Natural killer cell (primary cell): ENCODE results near the gene CPLX4. TPM values are rescaled to one million over a fixed set of nuclear protein-coding genes. Genes with fewer than 3 reads are reported as not detected.

Experiments used
- ATAC-seq, 3 donors: fragments of 150-1000 bp in 2 of 3; fragments of 200-7000 bp in 1 of 3; cut with Tn5 transposase; 1 replicate in 1 of 3; 2 replicates in 2 of 3; pipeline ENCODE4 v1.10.0; 2021; ENCODE audit warnings: mild to moderate bottlenecking in 2 of 3, moderate library complexity in 2 of 3
- DNase-seq, 2 donors: peaks; one replicate each; pipeline versions ENCODE4 v3.0.0 to v3.0.0-alpha.2; 2013 to 2021; ENCODE audit warnings: mixed read lengths in 1 of 2
- H3K27ac ChIP-seq: one replicate; pipeline ENCODE4 v1.5.1; 2013; ENCODE audit warnings: mild to moderate bottlenecking, low read length
- H3K27me3 ChIP-seq: one replicate; pipeline ENCODE4 v1.6.1; 2013; ENCODE audit warnings: low read length; ENCODE audit not compliant: control insufficient read depth, insufficient read depth
- H3K36me3 ChIP-seq: one replicate; pipeline ENCODE4 v1.6.1; 2013; ENCODE audit warnings: low read length; ENCODE audit not compliant: control insufficient read depth, insufficient read depth
- H3K4me1 ChIP-seq: one replicate; pipeline ENCODE4 v1.6.1; 2013; ENCODE audit warnings: low read length; ENCODE audit not compliant: control insufficient read depth, insufficient read depth
- H3K4me3 ChIP-seq: one replicate; pipeline ENCODE4 v1.5.1; 2013; ENCODE audit warnings: low read length
- H3K9me3 ChIP-seq: one replicate; pipeline ENCODE4 v1.6.1; 2013; ENCODE audit warnings: low read length; ENCODE audit not compliant: control insufficient read depth, insufficient read depth
- H3K27ac Mint-ChIP-seq, 2 donors: one replicate each; pipeline ENCODE4 v1.8.0; 2022; ENCODE audit warnings: mild to moderate bottlenecking in 2 of 2, mixed read lengths in 2 of 2, moderate library complexity in 1 of 2
- H3K27me3 Mint-ChIP-seq, 2 donors: one replicate each; pipeline ENCODE4 v1.8.0; 2022; ENCODE audit warnings: low read depth in 2 of 2, mixed read lengths in 2 of 2
- H3K36me3 Mint-ChIP-seq: one replicate; pipeline ENCODE4 v1.8.0; 2022; ENCODE audit warnings: mixed read lengths
- H3K4me1 Mint-ChIP-seq, 2 donors: one replicate each; pipeline ENCODE4 v1.8.0; 2022; ENCODE audit warnings: mixed read lengths in 2 of 2
- H3K4me3 Mint-ChIP-seq: one replicate; pipeline ENCODE4 v1.8.0; 2022; ENCODE audit warnings: mild to moderate bottlenecking, moderate library complexity, mixed read lengths
- H3K9me3 Mint-ChIP-seq, 2 donors: one replicate each; pipeline ENCODE4 v1.8.0; 2022; ENCODE audit warnings: mixed read lengths in 2 of 2
- WGBS: methylation state at CpG from one replicate; pipeline ENCODE4 v1.1.7; 2013; ENCODE audit warnings: missing lambda C conversion rate; ENCODE audit not compliant: insufficient coverage; 5-methylcytosine and 5-hydroxymethylcytosine counted together
- intact Hi-C: fragments of 100-400 bp; cut with micrococcal nuclease; formaldehyde crosslinking; loops from one replicate; pipeline ENCODE4 v1.14.2; 2022
- total RNA-seq, 4 donors: library from RNA; stranded (reverse); fragments of 120-200 nt in 1 of 4; gene quantifications; one replicate each; pipeline versions ENCODE4 v1.2.3 to v1.2.4, GENCODE V29; 2013 to 2022
- TF ChIP-seq, protein P1 (sequence below): fragments of 200-600 bp; IDR thresholded peaks from one replicate; pipeline ENCODE4 v1.8.0; 2022; ENCODE audit warnings: antibody characterized with exemption

The CPLX4 gene
- total RNA-seq, 3 donors from 2014 or later (not counting 1 experiment from before 2014, with no cell fraction given) = not detected

DNA sequence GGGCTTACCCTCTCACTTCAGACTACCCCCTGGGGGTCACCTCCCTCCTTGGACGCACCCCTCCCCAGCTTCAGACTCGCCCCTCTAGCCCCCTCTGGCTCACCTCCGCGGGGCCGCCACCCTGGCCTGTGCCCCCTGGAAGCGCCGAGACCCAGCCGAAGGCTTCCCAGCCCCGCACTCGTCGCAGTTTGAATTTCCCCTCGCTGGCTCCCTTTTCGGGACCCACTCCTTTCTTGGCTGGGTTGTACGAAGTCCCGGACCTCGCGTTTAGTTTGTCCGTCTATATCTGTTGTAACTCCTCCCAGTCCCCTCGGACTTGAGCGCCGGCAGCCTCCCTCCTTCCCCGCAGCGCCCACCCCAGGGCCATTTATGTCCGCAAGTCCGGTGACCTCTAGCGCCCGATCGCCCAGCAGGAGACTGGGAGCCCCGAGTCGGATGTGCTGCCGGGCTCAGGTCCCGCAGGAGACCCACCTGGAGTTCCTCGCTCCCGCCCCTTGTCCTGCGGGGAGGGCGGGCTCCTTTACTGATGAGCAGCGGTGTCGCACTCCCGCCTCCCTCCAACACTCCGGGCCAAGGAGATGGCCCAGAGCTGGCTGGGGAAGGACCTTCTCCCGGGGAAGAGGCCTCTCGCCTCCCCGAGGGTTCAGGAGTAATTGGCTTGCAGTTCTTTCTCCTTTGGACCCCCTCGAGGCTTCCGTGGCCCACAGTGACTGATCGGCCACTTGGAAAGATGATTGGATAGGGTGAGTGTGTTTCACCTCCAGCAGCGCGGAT is 44.5 kb downstream of the CPLX4 start:
- ATAC-seq = no peak
- H3K4me3 Mint-ChIP-seq = peak overlapping the region; percentile 21
- no peaks in the 10 kb centered on the region for H3K36me3 ChIP-seq
- no peak for DNase-seq
- H3K36me3 Mint-ChIP-seq = no peaks in the 10 kb centered on the region
- 8% methylated on average over 48 of the region's 48 CpGs for WGBS
- H3K27ac ChIP-seq = no peak overlapping the region
- H3K9me3 ChIP-seq = no peaks in the 10 kb centered on the region
- no peaks in the 10 kb centered on the region for H3K9me3 Mint-ChIP-seq
- peaks cover 68 to 75% of the 10 kb centered on the region in 2 donors for H3K27me3 Mint-ChIP-seq
- peaks cover 6 to 15% of the 10 kb centered on the region in 2 donors for H3K4me1 Mint-ChIP-seq
- intact Hi-C loops = no loop called here
- peaks cover 11% of the 10 kb centered on the region for H3K4me1 ChIP-seq
- TF ChIP-seq, protein P1, sequence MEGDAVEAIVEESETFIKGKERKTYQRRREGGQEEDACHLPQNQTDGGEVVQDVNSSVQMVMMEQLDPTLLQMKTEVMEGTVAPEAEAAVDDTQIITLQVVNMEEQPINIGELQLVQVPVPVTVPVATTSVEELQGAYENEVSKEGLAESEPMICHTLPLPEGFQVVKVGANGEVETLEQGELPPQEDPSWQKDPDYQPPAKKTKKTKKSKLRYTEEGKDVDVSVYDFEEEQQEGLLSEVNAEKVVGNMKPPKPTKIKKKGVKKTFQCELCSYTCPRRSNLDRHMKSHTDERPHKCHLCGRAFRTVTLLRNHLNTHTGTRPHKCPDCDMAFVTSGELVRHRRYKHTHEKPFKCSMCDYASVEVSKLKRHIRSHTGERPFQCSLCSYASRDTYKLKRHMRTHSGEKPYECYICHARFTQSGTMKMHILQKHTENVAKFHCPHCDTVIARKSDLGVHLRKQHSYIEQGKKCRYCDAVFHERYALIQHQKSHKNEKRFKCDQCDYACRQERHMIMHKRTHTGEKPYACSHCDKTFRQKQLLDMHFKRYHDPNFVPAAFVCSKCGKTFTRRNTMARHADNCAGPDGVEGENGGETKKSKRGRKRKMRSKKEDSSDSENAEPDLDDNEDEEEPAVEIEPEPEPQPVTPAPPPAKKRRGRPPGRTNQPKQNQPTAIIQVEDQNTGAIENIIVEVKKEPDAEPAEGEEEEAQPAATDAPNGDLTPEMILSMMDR = no peak
- H3K27me3 ChIP-seq = peaks cover 49% of the 10 kb centered on the region
- no peak overlapping the region for H3K4me3 ChIP-seq
- H3K27ac Mint-ChIP-seq = no peak overlapping the region

DNA sequence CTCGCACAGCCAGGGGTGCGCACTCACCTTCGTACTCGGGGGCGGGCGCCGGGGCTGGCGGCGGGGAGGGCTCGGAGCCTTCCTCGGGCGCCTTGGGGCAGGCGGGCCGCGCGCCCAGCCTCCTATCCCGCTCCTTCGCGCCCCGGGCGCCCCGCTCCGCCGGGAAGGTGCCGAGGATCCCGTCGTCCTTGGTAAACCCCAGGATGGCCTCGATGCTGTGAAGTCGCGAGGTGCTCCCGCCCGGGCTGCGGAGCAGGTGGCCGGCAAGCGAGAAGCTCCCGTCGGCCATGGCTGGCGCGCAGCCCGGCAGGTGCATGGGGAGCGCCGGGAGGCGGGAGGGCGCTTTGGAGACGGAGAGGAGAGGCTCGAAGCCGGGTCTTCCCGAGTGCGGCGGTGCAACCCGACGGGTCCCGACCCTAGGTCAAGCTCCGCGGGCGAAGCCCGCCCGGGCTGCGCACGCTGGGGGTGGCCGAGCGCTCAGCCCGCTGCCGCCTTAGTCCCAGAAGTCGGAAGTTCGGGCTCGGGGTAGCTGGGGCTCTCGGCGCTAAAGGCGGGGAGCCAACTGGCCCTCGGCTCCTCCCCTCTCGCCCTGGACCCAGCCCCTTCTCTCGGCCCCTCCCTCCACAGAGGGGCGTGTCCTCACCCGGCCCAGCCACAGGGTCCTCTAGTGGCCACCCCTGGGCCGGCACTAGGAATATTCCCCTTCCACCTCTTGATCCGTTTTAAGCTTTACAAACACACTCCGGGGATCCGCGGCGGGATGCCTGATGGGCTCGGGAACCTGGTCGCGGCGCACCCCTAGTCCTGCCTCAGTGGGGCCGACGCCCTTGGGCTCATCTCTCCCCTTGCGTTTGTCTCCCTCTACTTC is 45.3 kb downstream of the CPLX4 start, which contains the start of gene RAX:
RAX (minus strand) TSS at position 564 of the 868 bp plus-strand sequence; CDS start at position 316, 248 bp downstream.
- Histone ChIP-seq H3K36me3 (no peaks in the 10 kb centered on the region), H3K27ac (no peak within 1 kb of the TSS), H3K4me3 (no peak within 1 kb of the TSS), H3K27me3 (peaks cover 51% of the 10 kb centered on the region), H3K9me3 (no peaks in the 10 kb centered on the region), H3K4me1 (peaks cover 15% of the 10 kb centered on the region)
- Mint-ChIP-seq H3K27ac (no peak within 1 kb of the TSS), H3K36me3 (no peaks in the 10 kb centered on the region), H3K4me1 (peaks cover 6 to 20% of the 10 kb centered on the region in 2 donors), H3K4me3 (peak within 1 kb of the TSS; percentile 13), H3K27me3 (peaks cover 70 to 73% of the 10 kb centered on the region in 2 donors), H3K9me3 (no peaks in the 10 kb centered on the region)
- ATAC-seq (peak in 1 of 3 donors; percentile 29), DNase-seq (no peak)
- TF ChIP-seq, protein P1 = no peak
- WGBS = 4% methylated on average over 88 of the region's 88 CpGs
- intact Hi-C loops = no loop called here

DNA sequence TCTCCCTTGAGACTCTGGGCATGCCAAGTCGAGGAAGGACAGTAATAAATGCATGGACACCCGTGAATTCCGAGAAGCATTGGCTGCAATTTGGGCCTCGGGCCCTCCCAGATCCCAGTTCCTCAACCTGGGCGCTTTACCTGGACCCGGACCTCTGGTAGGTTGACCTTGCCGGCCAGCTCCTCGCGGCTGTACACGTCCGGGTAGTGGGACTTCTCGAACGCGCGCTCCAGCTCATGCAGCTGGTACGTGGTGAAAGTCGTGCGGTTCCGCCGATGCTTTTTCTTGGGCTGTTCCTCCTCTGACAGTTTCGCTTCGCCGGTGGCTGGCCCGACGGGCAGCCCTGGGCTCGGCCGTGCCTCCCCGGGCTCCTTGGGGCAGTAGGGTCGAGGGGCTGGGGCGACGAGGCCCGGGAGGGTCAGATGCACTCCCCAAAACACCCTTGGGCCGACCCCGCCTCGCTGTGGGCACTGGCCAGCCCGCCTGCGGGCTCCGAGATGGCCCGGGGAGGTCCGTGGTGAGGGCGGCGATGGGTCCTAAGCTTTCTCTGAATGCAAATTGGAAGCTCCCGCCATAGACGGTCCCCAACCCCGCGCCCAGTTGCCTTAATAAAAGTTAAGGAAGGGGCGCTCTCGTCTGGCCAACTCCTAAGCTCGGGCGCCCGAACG is 46.1 kb downstream of the CPLX4 start:
- Histone ChIP-seq H3K36me3 (no peaks in the 10 kb centered on the region), H3K9me3 (no peaks in the 10 kb centered on the region), H3K27me3 (peaks cover 55% of the 10 kb centered on the region), H3K4me1 (peaks cover 15% of the 10 kb centered on the region), H3K27ac (no peak overlapping the region), H3K4me3 (no peak overlapping the region)
- TF ChIP-seq, protein P1 = no peak
- DNase-seq = no peak
- 3% methylated on average over 52 of the region's 52 CpGs for WGBS
- Mint-ChIP-seq H3K27me3 (peaks cover 72 to 77% of the 10 kb centered on the region in 2 donors), H3K9me3 (no peaks in the 10 kb centered on the region), H3K36me3 (no peaks in the 10 kb centered on the region), H3K27ac (no peak overlapping the region), H3K4me1 (peaks cover 6 to 21% of the 10 kb centered on the region in 2 donors), H3K4me3 (no peak overlapping the region)
- ATAC-seq = no peak
- intact Hi-C loops = no loop called here
